ENCODE measurements around the gene MEGF6.

Gene MEGF6

DNA sequence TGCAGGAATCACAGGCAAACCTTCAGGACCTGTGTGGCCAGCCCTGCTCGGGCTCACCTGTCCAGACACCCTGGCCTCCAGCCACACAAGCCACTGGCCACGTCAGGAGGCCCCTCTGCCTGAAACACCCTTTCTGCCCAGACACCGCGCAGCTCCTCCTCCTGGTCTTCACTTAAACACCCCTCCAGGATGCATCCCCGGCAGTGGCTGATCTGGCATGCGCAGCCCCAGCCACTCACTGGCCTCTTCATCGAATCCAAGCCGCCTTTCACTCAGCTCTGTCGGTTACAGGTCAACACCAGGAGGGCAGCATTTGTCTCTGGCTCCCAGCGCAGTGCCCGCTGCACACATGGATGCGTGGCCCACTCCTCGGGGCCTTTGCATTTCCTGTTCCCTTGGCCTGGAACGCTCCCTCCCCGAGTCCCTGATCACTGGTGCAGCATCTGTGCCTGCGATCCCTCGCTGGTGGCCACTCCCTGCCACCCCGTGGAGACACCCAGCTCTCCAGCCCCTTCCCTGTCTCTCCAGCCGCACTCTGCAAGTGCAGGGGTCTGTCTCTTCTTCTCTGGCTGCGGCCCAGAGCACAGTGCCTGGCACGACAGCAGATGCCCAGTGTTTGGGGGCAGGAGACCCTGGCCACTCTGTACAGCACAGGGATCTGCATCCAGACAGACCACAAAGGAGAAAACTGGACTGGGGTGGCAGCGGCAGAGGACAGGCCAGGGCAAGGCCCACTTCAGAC, 22.9 kb upstream of the MEGF6 start:
- Histone ChIP-seq H3K27ac (ENCODE audit: low read depth, low read length) (no peak overlapping the region), H3K9me3 (ENCODE audit: control insufficient read depth, insufficient read depth, low read length) (no peaks in the 10 kb centered on the region), H3K27me3 (ENCODE audit: control insufficient read depth, low read length) (no peaks in the 10 kb centered on the region), H3F3A (ENCODE audit: control insufficient read depth, insufficient read depth) (no peaks in the 10 kb centered on the region), H3K4me1 (ENCODE audit: control insufficient read depth, low read length) (no peaks in the 10 kb centered on the region), H4K20me1 (ENCODE audit: control insufficient read depth, insufficient read depth, low read depth, low read length) (no peaks in the 10 kb centered on the region), H3K4me2 (ENCODE audit: low read length) (no peak overlapping the region), H3K79me2 (ENCODE audit: control insufficient read depth, low read length) (no peaks in the 10 kb centered on the region), H3K4me3 (ENCODE audit: low read length) (no peak overlapping the region), H3K9me2 (replicated peaks; ENCODE audit: control insufficient read depth, low read length) (no peaks in the 10 kb centered on the region), H3K36me3 (ENCODE audit: control insufficient read depth, low read length) (peaks cover 34% of the 10 kb centered on the region)
- TF ChIP-seq, protein P1, sequence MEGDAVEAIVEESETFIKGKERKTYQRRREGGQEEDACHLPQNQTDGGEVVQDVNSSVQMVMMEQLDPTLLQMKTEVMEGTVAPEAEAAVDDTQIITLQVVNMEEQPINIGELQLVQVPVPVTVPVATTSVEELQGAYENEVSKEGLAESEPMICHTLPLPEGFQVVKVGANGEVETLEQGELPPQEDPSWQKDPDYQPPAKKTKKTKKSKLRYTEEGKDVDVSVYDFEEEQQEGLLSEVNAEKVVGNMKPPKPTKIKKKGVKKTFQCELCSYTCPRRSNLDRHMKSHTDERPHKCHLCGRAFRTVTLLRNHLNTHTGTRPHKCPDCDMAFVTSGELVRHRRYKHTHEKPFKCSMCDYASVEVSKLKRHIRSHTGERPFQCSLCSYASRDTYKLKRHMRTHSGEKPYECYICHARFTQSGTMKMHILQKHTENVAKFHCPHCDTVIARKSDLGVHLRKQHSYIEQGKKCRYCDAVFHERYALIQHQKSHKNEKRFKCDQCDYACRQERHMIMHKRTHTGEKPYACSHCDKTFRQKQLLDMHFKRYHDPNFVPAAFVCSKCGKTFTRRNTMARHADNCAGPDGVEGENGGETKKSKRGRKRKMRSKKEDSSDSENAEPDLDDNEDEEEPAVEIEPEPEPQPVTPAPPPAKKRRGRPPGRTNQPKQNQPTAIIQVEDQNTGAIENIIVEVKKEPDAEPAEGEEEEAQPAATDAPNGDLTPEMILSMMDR (IDR thresholded peaks at IDR 0.05; ENCODE audit: low read depth, low read length, poor library complexity, severe bottlenecking), result no peak
- TF ChIP-seq EZH2phosphoT487 (IDR thresholded peaks at IDR 0.05; ENCODE audit: borderline replicate concordance, low read length), result no peak

DNA sequence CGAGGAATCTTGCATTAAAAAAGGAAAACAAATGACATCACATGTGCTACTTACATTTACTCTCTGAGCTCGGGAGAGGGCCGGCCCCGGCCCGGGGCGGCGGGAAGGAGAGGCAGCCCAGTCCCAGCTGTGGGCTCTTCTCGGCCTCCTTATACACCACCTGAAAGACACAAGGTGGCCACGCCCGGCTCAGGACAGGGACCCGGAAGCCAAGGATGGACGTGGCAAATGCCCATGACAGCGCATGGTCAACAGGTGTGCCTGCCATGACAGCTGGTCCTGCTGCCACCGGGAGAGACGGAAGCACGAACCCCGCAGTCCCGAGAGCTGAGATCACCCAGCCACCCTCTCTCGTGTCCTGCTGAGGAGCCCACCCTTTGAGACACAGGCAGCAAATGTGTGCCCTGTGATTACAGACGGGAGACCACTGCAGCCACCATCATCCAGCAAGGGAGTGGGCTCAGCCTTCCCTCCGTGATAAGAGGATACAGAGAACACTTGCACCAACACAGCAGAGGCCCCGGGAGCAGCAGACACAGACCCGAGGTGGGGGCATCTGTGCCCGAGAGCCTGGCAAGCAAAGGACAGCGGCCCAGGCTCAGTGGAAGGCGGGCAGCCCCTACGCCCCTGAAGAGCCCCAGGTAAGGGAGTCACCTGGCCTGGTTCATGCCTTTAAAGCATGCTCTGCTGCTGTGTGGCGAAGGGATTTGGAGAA, 22.2 kb upstream of the MEGF6 start:
- no peaks in the 10 kb centered on the region for H4K20me1 ChIP-seq (ENCODE audit: control insufficient read depth, insufficient read depth, low read depth, low read length)
- no peaks in the 10 kb centered on the region for H3F3A ChIP-seq (ENCODE audit: control insufficient read depth, insufficient read depth)
- no peaks in the 10 kb centered on the region for H3K9me3 ChIP-seq (ENCODE audit: control insufficient read depth, insufficient read depth, low read length)
- no peak overlapping the region for H3K27ac ChIP-seq (ENCODE audit: low read depth, low read length)
- no peak for TF ChIP-seq EZH2phosphoT487 (IDR thresholded peaks at IDR 0.05; ENCODE audit: borderline replicate concordance, low read length)
- TF ChIP-seq, protein P1 (IDR thresholded peaks at IDR 0.05; ENCODE audit: low read depth, low read length, poor library complexity, severe bottlenecking), result no peak
- H3K9me2 ChIP-seq (replicated peaks; ENCODE audit: control insufficient read depth, low read length), result no peaks in the 10 kb centered on the region
- H3K4me2 ChIP-seq (ENCODE audit: low read length), result no peak overlapping the region
- no peaks in the 10 kb centered on the region for H3K27me3 ChIP-seq (ENCODE audit: control insufficient read depth, low read length)
- no peaks in the 10 kb centered on the region for H3K79me2 ChIP-seq (ENCODE audit: control insufficient read depth, low read length)
- no peaks in the 10 kb centered on the region for H3K4me1 ChIP-seq (ENCODE audit: control insufficient read depth, low read length)
- H3K4me3 ChIP-seq (ENCODE audit: low read length), result no peak overlapping the region
- peaks cover 37% of the 10 kb centered on the region for H3K36me3 ChIP-seq (ENCODE audit: control insufficient read depth, low read length)

- Histone ChIP-seq H3K36me3 (ENCODE audit: control insufficient read depth, low read length) (peaks cover 34% of the 10 kb centered on the region), H3K4me3 (ENCODE audit: low read length) (no peak overlapping the region), H3K4me2 (ENCODE audit: low read length) (no peak overlapping the region), H4K20me1 (ENCODE audit: control insufficient read depth, insufficient read depth, low read depth, low read length) (no peaks in the 10 kb centered on the region), H3K79me2 (ENCODE audit: control insufficient read depth, low read length) (no peaks in the 10 kb centered on the region), H3F3A (ENCODE audit: control insufficient read depth, insufficient read depth) (no peaks in the 10 kb centered on the region), H3K4me1 (ENCODE audit: control insufficient read depth, low read length) (no peaks in the 10 kb centered on the region), H3K9me3 (ENCODE audit: control insufficient read depth, insufficient read depth, low read length) (no peaks in the 10 kb centered on the region), H3K27ac (ENCODE audit: low read depth, low read length) (no peak overlapping the region), H3K9me2 (replicated peaks; ENCODE audit: control insufficient read depth, low read length) (no peaks in the 10 kb centered on the region), H3K27me3 (ENCODE audit: control insufficient read depth, low read length) (no peaks in the 10 kb centered on the region)
- TF ChIP-seq, protein P1 (IDR thresholded peaks at IDR 0.05; ENCODE audit: low read depth, low read length, poor library complexity, severe bottlenecking), result no peak
- no peak for TF ChIP-seq EZH2phosphoT487 (IDR thresholded peaks at IDR 0.05; ENCODE audit: borderline replicate concordance, low read length)
Observed at GRCh38 chr1:3632716-3633343, 21.5 kb upstream of the MEGF6 start.
